Measurements from ENCODE around the gene PIH1D1. TPM values are rescaled to one million over a fixed set of nuclear protein-coding genes. Genes with fewer than 3 reads are reported as not detected.

PIH1D1 gene
- total RNA-seq, 1 experiment from 2014 or later = 153 TPM

GRCh38 chr19:49408816-49409440 lies 42.7 kb downstream of the PIH1D1 start:
- H3K27me3 Mint-ChIP-seq (ENCODE audit: low read depth) = peaks cover 13% of the 10 kb centered on the region; the same call in 1 of the 2 replicates
- peaks cover 35% of the 10 kb centered on the region for H3K4me1 Mint-ChIP-seq
- no peak for ATAC-seq
- H3K36me3 Mint-ChIP-seq = no peaks in the 10 kb centered on the region
- ChIA-PET CTCF (interaction anchor here (1.0 to 1.8 kb wide), 4 partner anchors 9 to 34 kb away, joined by 3 to 9 read pairs (median 4); no protein-coding TSS in a partner anchor), POLR2A (no interaction called here)
- no peaks in the 10 kb centered on the region for H3K9me3 Mint-ChIP-seq
- TF ChIP-seq ZNF671 (CRISPR knock-in tag; IDR thresholded peaks at IDR 0.05) = no peak
- 0 out of 2 replicates have a peak, but pooled peaks have one; percentile 19 for TF ChIP-seq NR1H2 (CRISPR knock-in tag; IDR thresholded peaks at IDR 0.05)
- H3K4me3 Mint-ChIP-seq = no peak overlapping the region
- no peak overlapping the region for H3K27ac Mint-ChIP-seq
- DNase-seq (ENCODE audit: low spot score) = no peak

- H3K4me3 Mint-ChIP-seq = no peak overlapping the region
- H3K9me3 Mint-ChIP-seq = no peaks in the 10 kb centered on the region
- H3K36me3 Mint-ChIP-seq = no peaks in the 10 kb centered on the region
- DNase-seq (ENCODE audit: low spot score) = no peak
- H3K4me1 Mint-ChIP-seq = peaks cover 34% of the 10 kb centered on the region
- ATAC-seq = no peak
- H3K27ac Mint-ChIP-seq = no peak overlapping the region
- ChIA-PET CTCF (interaction anchor here (0.8 kb wide), 1 partner anchor 15 kb away, joined by 3 read pairs; no protein-coding TSS in a partner anchor), POLR2A (no interaction called here)
- H3K27me3 Mint-ChIP-seq (ENCODE audit: low read depth) = peaks cover 9% of the 10 kb centered on the region; the same call in 1 of the 2 replicates
- no peak for TF ChIP-seq ZNF317 (CRISPR knock-in tag; IDR thresholded peaks at IDR 0.05; ENCODE audit: borderline replicate concordance, low read depth)
- no peak for TF ChIP-seq FOXJ3 (CRISPR knock-in tag; IDR thresholded peaks at IDR 0.05; ENCODE audit: borderline replicate concordance)
- TF ChIP-seq NFE2L1 (CRISPR knock-in tag; IDR thresholded peaks at IDR 0.05) = no peak
- no peak for TF ChIP-seq CTCF (IDR thresholded peaks at IDR 0.05)
Measured at GRCh38 chr19:49407482-49408015, 44.1 kb downstream of the PIH1D1 start.

- TF ChIP-seq FOXP1 (CRISPR knock-in tag; IDR thresholded peaks at IDR 0.05; ENCODE audit: borderline replicate concordance) (no peak), KAT7 (CRISPR knock-in tag; IDR thresholded peaks at IDR 0.05; ENCODE audit: borderline replicate concordance) (no peak), TEAD1 (CRISPR knock-in tag; IDR thresholded peaks at IDR 0.05) (no peak), E2F4 (CRISPR knock-in tag; IDR thresholded peaks at IDR 0.05; ENCODE audit: borderline replicate concordance, low read depth) (no peak), NR1H2 (CRISPR knock-in tag; IDR thresholded peaks at IDR 0.05) (no peak), AR (CRISPR knock-in tag; IDR thresholded peaks at IDR 0.05) (no peak), GTF2I (CRISPR knock-in tag; conservative IDR thresholded peaks at IDR 0.05) (no peak), NFYB (CRISPR knock-in tag; conservative IDR thresholded peaks at IDR 0.05; ENCODE audit: low read depth) (no peak), ELF4 (CRISPR knock-in tag; IDR thresholded peaks at IDR 0.05; ENCODE audit: low read depth) (no peak), NFE2L1 (CRISPR knock-in tag; IDR thresholded peaks at IDR 0.05) (no peak)
- ATAC-seq (no peak), DNase-seq (ENCODE audit: low spot score) (no peak)
- peaks cover 9% of the 10 kb centered on the region; the same call in 1 of the 2 replicates for H3K27me3 Mint-ChIP-seq (ENCODE audit: low read depth)
- peaks cover 32% of the 10 kb centered on the region for H3K4me1 Mint-ChIP-seq
- no peak overlapping the region for H3K4me3 Mint-ChIP-seq
- H3K27ac Mint-ChIP-seq = no peak overlapping the region
- no peaks in the 10 kb centered on the region for H3K36me3 Mint-ChIP-seq
- ChIA-PET POLR2A (no interaction called here), CTCF (interaction anchor here (0.6 to 1.6 kb wide), 3 partner anchors 10 to 45 kb away, joined by 3 to 11 read pairs (median 3); partner anchors contain the start of gene TEAD2)
- no peaks in the 10 kb centered on the region for H3K9me3 Mint-ChIP-seq
Measured at GRCh38 chr19:49407079-49407478, 44.5 kb downstream of the PIH1D1 start.
